Measurements from ENCODE around the gene NEMP2. TPM values are rescaled to one million over a fixed set of nuclear protein-coding genes. Genes with fewer than 3 reads are reported as not detected.

The NEMP2 gene
- polyA plus RNA-seq, 1 donor from 2014 or later: 1.1 TPM

DNA sequence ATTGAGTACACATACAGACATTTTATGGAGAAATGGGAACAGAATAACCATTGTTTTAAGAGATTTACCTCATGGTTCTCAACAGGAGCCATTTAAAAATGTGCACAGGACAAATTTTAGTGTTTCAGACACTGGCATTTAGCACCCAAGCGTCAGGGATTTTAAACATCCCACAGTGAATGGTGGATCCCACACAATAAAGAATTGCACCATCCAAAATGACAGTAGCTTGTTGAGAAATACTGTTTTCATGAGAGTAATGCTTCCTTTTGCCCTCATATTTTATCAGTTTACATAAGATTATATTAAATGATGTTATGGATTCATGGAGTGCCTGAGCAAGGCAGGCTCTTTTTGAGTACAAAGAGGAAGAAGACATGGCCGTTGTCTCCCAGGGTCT is 72.3 kb downstream of the NEMP2 start:
- Histone ChIP-seq H3F3A (ENCODE audit: insufficient read depth, low read length, poor library complexity, severe bottlenecking) (no peaks in the 10 kb centered on the region), H3K27ac (ENCODE audit: low read length) (no peak overlapping the region), H4K20me1 (ENCODE audit: insufficient read depth) (no peaks in the 10 kb centered on the region), H3K79me2 (replicated peaks; ENCODE audit: insufficient read depth, low read length) (no peaks in the 10 kb centered on the region), H3K4me3 (ENCODE audit: low read length) (no peak overlapping the region), H2AFZ (ENCODE audit: low read depth, low read length) (no peak overlapping the region), H3K9ac (ENCODE audit: low read length) (no peak overlapping the region), H3K27me3 (ENCODE audit: insufficient read depth, low read depth, low read length) (no peaks in the 10 kb centered on the region), H3K9me2 (ENCODE audit: insufficient read depth, low read length) (no peaks in the 10 kb centered on the region), H3K4me2 (ENCODE audit: low read length) (no peak overlapping the region), H3K9me3 (ENCODE audit: low read length) (no peaks in the 10 kb centered on the region), H3K36me3 (ENCODE audit: insufficient read depth, low read length) (no peaks in the 10 kb centered on the region)
- TF ChIP-seq POLR2AphosphoS5 (IDR thresholded peaks at IDR 0.05) (no peak), TAF1 (IDR thresholded peaks at IDR 0.05; ENCODE audit: low read depth) (no peak), SMC3 (conservative IDR thresholded peaks at IDR 0.05; ENCODE audit: poor library complexity) (no peak), RAD21 (conservative IDR thresholded peaks at IDR 0.05) (no peak), MXI1 (conservative IDR thresholded peaks at IDR 0.05; ENCODE audit: poor library complexity, severe bottlenecking) (no peak), EP300 (conservative IDR thresholded peaks at IDR 0.05; ENCODE audit: poor library complexity, severe bottlenecking) (no peak), EZH2 (IDR thresholded peaks at IDR 0.05; ENCODE audit: borderline replicate concordance, insufficient read depth, low read length, poor library complexity, severe bottlenecking) (no peak), REST (IDR thresholded peaks at IDR 0.05; ENCODE audit: borderline replicate concordance) (no peak)
- TF ChIP-seq, protein P1, sequence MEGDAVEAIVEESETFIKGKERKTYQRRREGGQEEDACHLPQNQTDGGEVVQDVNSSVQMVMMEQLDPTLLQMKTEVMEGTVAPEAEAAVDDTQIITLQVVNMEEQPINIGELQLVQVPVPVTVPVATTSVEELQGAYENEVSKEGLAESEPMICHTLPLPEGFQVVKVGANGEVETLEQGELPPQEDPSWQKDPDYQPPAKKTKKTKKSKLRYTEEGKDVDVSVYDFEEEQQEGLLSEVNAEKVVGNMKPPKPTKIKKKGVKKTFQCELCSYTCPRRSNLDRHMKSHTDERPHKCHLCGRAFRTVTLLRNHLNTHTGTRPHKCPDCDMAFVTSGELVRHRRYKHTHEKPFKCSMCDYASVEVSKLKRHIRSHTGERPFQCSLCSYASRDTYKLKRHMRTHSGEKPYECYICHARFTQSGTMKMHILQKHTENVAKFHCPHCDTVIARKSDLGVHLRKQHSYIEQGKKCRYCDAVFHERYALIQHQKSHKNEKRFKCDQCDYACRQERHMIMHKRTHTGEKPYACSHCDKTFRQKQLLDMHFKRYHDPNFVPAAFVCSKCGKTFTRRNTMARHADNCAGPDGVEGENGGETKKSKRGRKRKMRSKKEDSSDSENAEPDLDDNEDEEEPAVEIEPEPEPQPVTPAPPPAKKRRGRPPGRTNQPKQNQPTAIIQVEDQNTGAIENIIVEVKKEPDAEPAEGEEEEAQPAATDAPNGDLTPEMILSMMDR (IDR thresholded peaks at IDR 0.05; ENCODE audit: poor library complexity, severe bottlenecking): no peak

GRCh38 chr2:190460487-190460886 is 74.0 kb downstream of the NEMP2 start:
- Histone ChIP-seq H3K27me3 (ENCODE audit: insufficient read depth, low read depth, low read length) (no peaks in the 10 kb centered on the region), H3K9me3 (ENCODE audit: low read length) (no peaks in the 10 kb centered on the region), H3K79me2 (replicated peaks; ENCODE audit: insufficient read depth, low read length) (no peaks in the 10 kb centered on the region), H3K9me2 (ENCODE audit: insufficient read depth, low read length) (no peaks in the 10 kb centered on the region), H4K20me1 (ENCODE audit: insufficient read depth) (no peaks in the 10 kb centered on the region), H3F3A (ENCODE audit: insufficient read depth, low read length, poor library complexity, severe bottlenecking) (no peaks in the 10 kb centered on the region), H3K4me3 (ENCODE audit: low read length) (no peak overlapping the region), H3K36me3 (ENCODE audit: insufficient read depth, low read length) (no peaks in the 10 kb centered on the region), H2AFZ (ENCODE audit: low read depth, low read length) (no peak overlapping the region), H3K9ac (ENCODE audit: low read length) (no peak overlapping the region), H3K27ac (ENCODE audit: low read length) (no peak overlapping the region), H3K4me2 (ENCODE audit: low read length) (no peak overlapping the region)
- TF ChIP-seq, protein P1 (IDR thresholded peaks at IDR 0.05; ENCODE audit: poor library complexity, severe bottlenecking): no peak
- no peak for TF ChIP-seq EZH2 (IDR thresholded peaks at IDR 0.05; ENCODE audit: borderline replicate concordance, insufficient read depth, low read length, poor library complexity, severe bottlenecking)
- TF ChIP-seq RAD21 (conservative IDR thresholded peaks at IDR 0.05): no peak
- no peak for TF ChIP-seq SMC3 (conservative IDR thresholded peaks at IDR 0.05; ENCODE audit: poor library complexity)
- no peak for TF ChIP-seq MXI1 (conservative IDR thresholded peaks at IDR 0.05; ENCODE audit: poor library complexity, severe bottlenecking)
- no peak for TF ChIP-seq REST (IDR thresholded peaks at IDR 0.05; ENCODE audit: borderline replicate concordance)
- no peak for TF ChIP-seq POLR2AphosphoS5 (IDR thresholded peaks at IDR 0.05)
- TF ChIP-seq EP300 (conservative IDR thresholded peaks at IDR 0.05; ENCODE audit: poor library complexity, severe bottlenecking): no peak
- no peak for TF ChIP-seq TAF1 (IDR thresholded peaks at IDR 0.05; ENCODE audit: low read depth)
